GM19468 (cell line): Measurements from ENCODE around the gene PEAR1.

Experiments used
- ATAC-seq: cut with Tn5 transposase; IDR thresholded peaks from one replicate; pipeline ENCODE4 v1.9.1; 2021; ENCODE audit warnings: mild to moderate bottlenecking, moderate library complexity, moderate number of reproducible peaks; ENCODE audit not compliant: unreplicated experiment; ENCODE audit errors: extremely low read depth

The PEAR1 gene

GRCh38 chr1:156893048-156893953 is at the start of gene PEAR1:
TSS of gene PEAR1 (plus strand) at chr1:156893718. CDS start at chr1:156903927, 10,209 bp downstream.
- ATAC-seq, result no peak

GRCh38 chr1:156844102-156844501 is 49.4 kb upstream of the PEAR1 start:
- ATAC-seq, result no peak

GRCh38 chr1:156844638-156845037 is 48.9 kb upstream of the PEAR1 start:
- ATAC-seq, result no peak

GRCh38 chr1:156845055-156845952 is 48.2 kb upstream of the PEAR1 start:
- no peak for ATAC-seq

- no peak for ATAC-seq
Observed at GRCh38 chr1:156845953-156846545, 47.5 kb upstream of the PEAR1 start.

GRCh38 chr1:156846643-156847042 is 46.9 kb upstream of the PEAR1 start:
- no peak for ATAC-seq

GRCh38 chr1:156847591-156848460 is 45.7 kb upstream of the PEAR1 start:
- ATAC-seq, result no peak

- ATAC-seq, result no peak
Observed at GRCh38 chr1:156848461-156849150, 44.9 kb upstream of the PEAR1 start.

GRCh38 chr1:156849151-156849496 is 44.4 kb upstream of the PEAR1 start:
- no peak for ATAC-seq

- ATAC-seq, result no peak
Observed at GRCh38 chr1:156851779-156852417, 41.6 kb upstream of the PEAR1 start.

GRCh38 chr1:156852418-156852874 is 41.1 kb upstream of the PEAR1 start:
- ATAC-seq, result no peak

- no peak for ATAC-seq
Observed at GRCh38 chr1:156853761-156854160, 39.8 kb upstream of the PEAR1 start.

- ATAC-seq, result no peak
Observed at GRCh38 chr1:156854634-156855033, 38.9 kb upstream of the PEAR1 start.

- no peak for ATAC-seq
Observed at GRCh38 chr1:156856282-156856785, 37.2 kb upstream of the PEAR1 start.

- ATAC-seq, result no peak
Observed at GRCh38 chr1:156857532-156857931, 36.0 kb upstream of the PEAR1 start.

GRCh38 chr1:156858555-156858956 is 35.0 kb upstream of the PEAR1 start:
- no peak for ATAC-seq

GRCh38 chr1:156858959-156859522 is 34.5 kb upstream of the PEAR1 start, which contains the start of gene INSRR:
TSS of gene INSRR (minus strand) at chr1:156859117. CDS start at chr1:156858621, 496 bp downstream.
- no peak for ATAC-seq

GRCh38 chr1:156859523-156860112 is 33.9 kb upstream of the PEAR1 start:
- ATAC-seq, result no peak
